ENCODE measurements around the gene PCDH19.

- TF ChIP-seq POLR2A (IDR thresholded peaks at IDR 0.05) (no peak), CTCF (IDR thresholded peaks at IDR 0.05) (no peak)
Observed at GRCh38 chrX:100377826-100378225, 32.2 kb downstream of the PCDH19 start.

Measured in uterus (tissue), 2 donors.